GM23338 (cell line): ENCODE results near the gene SPATA33. TPM values are rescaled to one million over a fixed set of nuclear protein-coding genes. Genes with fewer than 3 reads are reported as not detected.

Experiments used
- ATAC-seq: fragments of 200-7000 bp; cut with Tn5 transposase; 3 replicates; pipeline ENCODE4 v1.9.1; 2020
- DNase-seq: peaks from one replicate; pipeline ENCODE4 v3.0.0-alpha.2; 2015; ENCODE audit warnings: low spot score
- H2AFZ ChIP-seq: fragments of 200-600 bp; sonication (generic); 2 replicates; pipeline ENCODE4 v1.8.0; 2016; ENCODE audit warnings: antibody characterized with exemption, mild to moderate bottlenecking, moderate library complexity
- H3F3A ChIP-seq: fragments of 200-600 bp; sonication (generic); replicated peaks from 2 replicates; pipeline ENCODE4 v1.8.0; 2017; ENCODE audit warnings: antibody characterized with exemption, mixed run types, low read depth
- H3K27ac ChIP-seq: fragments of 200-600 bp; sonication (generic); 2 replicates; pipeline ENCODE4 v1.6.1; 2016; ENCODE audit warnings: low read depth
- H3K27me3 ChIP-seq: fragments of 200-600 bp; sonication (generic); 2 replicates; pipeline ENCODE4 v1.8.0; 2016; ENCODE audit warnings: mild to moderate bottlenecking, mixed run types, moderate library complexity; ENCODE audit not compliant: insufficient read depth
- H3K36me3 ChIP-seq: fragments of 200-600 bp; sonication (generic); 2 replicates; pipeline ENCODE4 v1.8.0; 2016; ENCODE audit warnings: mild to moderate bottlenecking; ENCODE audit not compliant: insufficient read depth
- H3K4me1 ChIP-seq: fragments of 200-600 bp; sonication (generic); 2 replicates; pipeline ENCODE4 v1.8.0; 2016; ENCODE audit warnings: mild to moderate bottlenecking, moderate library complexity; ENCODE audit not compliant: insufficient read depth
- H3K4me2 ChIP-seq: fragments of 200-600 bp; sonication (generic); 2 replicates; pipeline ENCODE4 v1.7.1; 2017; ENCODE audit warnings: mixed run types
- H3K4me3 ChIP-seq: fragments of 200-600 bp; sonication (generic); 2 replicates; pipeline ENCODE4 v1.6.1; 2016; ENCODE audit warnings: mixed run types
- H3K79me2 ChIP-seq: fragments of 200-600 bp; sonication (generic); replicated peaks from 2 replicates; pipeline ENCODE4 v1.8.0; 2017; ENCODE audit warnings: mild to moderate bottlenecking; ENCODE audit not compliant: insufficient read depth
- H3K9me2 ChIP-seq: fragments of 200-600 bp; sonication (generic); 2 replicates; pipeline ENCODE4 v1.8.0; 2017; ENCODE audit not compliant: insufficient read depth
- H4K20me1 ChIP-seq: fragments of 200-600 bp; sonication (generic); replicated peaks from 2 replicates; pipeline ENCODE4 v1.8.0; 2017; ENCODE audit warnings: mild to moderate bottlenecking; ENCODE audit not compliant: insufficient read depth
- H3K27ac Mint-ChIP-seq: 2 replicates; pipeline ENCODE4 v1.8.0; 2020; ENCODE audit warnings: inconsistent platforms, mild to moderate bottlenecking, moderate library complexity, mixed read lengths
- H3K27me3 Mint-ChIP-seq: 3 replicates; pipeline ENCODE4 v1.8.0; 2022; ENCODE audit warnings: low read depth, mild to moderate bottlenecking, moderate library complexity, mixed read lengths, inconsistent platforms; ENCODE audit not compliant: insufficient read depth, poor library complexity
- H3K36me3 Mint-ChIP-seq: 3 replicates; pipeline ENCODE4 v1.8.0; 2021; ENCODE audit warnings: low read depth, mild to moderate bottlenecking, inconsistent platforms, moderate library complexity, mixed read lengths
- H3K4me1 Mint-ChIP-seq: 3 replicates; pipeline ENCODE4 v1.8.0; 2020; ENCODE audit warnings: mild to moderate bottlenecking, inconsistent platforms, mixed read lengths
- H3K4me3 Mint-ChIP-seq: 3 replicates; pipeline ENCODE4 v1.8.0; 2021; ENCODE audit warnings: moderate library complexity, mild to moderate bottlenecking, inconsistent platforms, mixed read lengths
- H3K9me3 Mint-ChIP-seq: 3 replicates; pipeline ENCODE4 v1.8.0; 2020; ENCODE audit warnings: moderate library complexity, mild to moderate bottlenecking, inconsistent platforms, mixed read lengths
- CREB1 ChIP-seq: fragments of 250-450 bp; sonication (Bioruptor Pico); IDR thresholded peaks from 2 replicates; pipeline ENCODE4 v1.5.0; 2020; ENCODE audit warnings: low read depth, mild to moderate bottlenecking, moderate library complexity
- CTCF ChIP-seq, 2 experiments: fragments of 200-600 bp in 1 of 2; sonication (generic) in 1 of 2; conservative IDR thresholded peaks; 2 replicates each; pipeline versions ENCODE4 v1.5.1 to v1.6.1; 2016 to 2017; ENCODE audit warnings: antibody characterized with exemption in 2 of 2, low read depth in 2 of 2, mild to moderate bottlenecking in 2 of 2, moderate library complexity in 1 of 2
- ETS1 ChIP-seq: IDR thresholded peaks from 2 replicates; pipeline ENCODE4 v1.6.1; 2016; ENCODE audit warnings: antibody characterized with exemption
- EZH2 ChIP-seq: fragments of 200-600 bp; sonication (generic); IDR thresholded peaks from one replicate; pipeline ENCODE4 v1.8.0; 2017; ENCODE audit warnings: antibody characterized with exemption, mild to moderate bottlenecking, low read depth; ENCODE audit not compliant: unreplicated experiment
- EZH2phosphoT487 ChIP-seq: fragments of 200-600 bp; sonication (generic); IDR thresholded peaks from one replicate; pipeline ENCODE4 v1.8.1; 2018; ENCODE audit warnings: antibody characterized with exemption; ENCODE audit not compliant: unreplicated experiment
- JUNB ChIP-seq: IDR thresholded peaks from one replicate; pipeline ENCODE4 v1.6.1; 2016; ENCODE audit warnings: antibody characterized with exemption; ENCODE audit not compliant: unreplicated experiment
- NANOG ChIP-seq: IDR thresholded peaks from 2 replicates; pipeline ENCODE4 v1.6.1; 2016; ENCODE audit warnings: antibody characterized with exemption, borderline replicate concordance
- POLR2AphosphoS5 ChIP-seq: IDR thresholded peaks from 2 replicates; pipeline ENCODE4 v1.6.1; 2016; ENCODE audit warnings: antibody characterized with exemption, low read depth
- REST ChIP-seq: IDR thresholded peaks from one replicate; pipeline ENCODE4 v1.6.1; 2018; ENCODE audit warnings: antibody characterized with exemption; ENCODE audit not compliant: unreplicated experiment
- STAT1 ChIP-seq: IDR thresholded peaks from one replicate; pipeline ENCODE4 v1.6.1; 2016; ENCODE audit warnings: antibody characterized with exemption; ENCODE audit not compliant: unreplicated experiment
- ZNF114 ChIP-seq: fragments of 250-450 bp; sonication (Bioruptor Pico); IDR thresholded peaks from 2 replicates; pipeline ENCODE4 v1.5.0; 2020; ENCODE audit warnings: mild to moderate bottlenecking, moderate library complexity
- ZNF331 ChIP-seq: fragments of 250-450 bp; sonication (Bioruptor Pico); IDR thresholded peaks from 2 replicates; pipeline ENCODE4 v1.5.0; 2020; ENCODE audit warnings: low read depth, mild to moderate bottlenecking, moderate library complexity
- ZNF462 ChIP-seq: fragments of 250-450 bp; sonication (Bioruptor Pico); IDR thresholded peaks from 2 replicates; pipeline ENCODE4 v1.5.0; 2020; ENCODE audit warnings: mild to moderate bottlenecking, moderate library complexity
- polyA plus RNA-seq: library from polyadenylated mRNA; unstranded; fragments of >200 nt; fragmentation: Nextera tagmentation; extraction: Ambion mirVana; gene quantifications from 2 replicates; pipeline ENCODE4 v1.2.1, GENCODE V29; 2016
- total RNA-seq: library from RNA; depleted of rRNA; stranded (reverse); fragments of >200 nt; shearing (Covaris generic); gene quantifications from 2 replicates; pipeline ENCODE4 v1.2.3, GENCODE V29; 2014

Gene SPATA33
- total and polyA plus RNA-seq, 2 experiments from 2014 or later: 5.8 to 17.4 TPM

GRCh38 chr16:89615176-89615575 lies 42.5 kb upstream of the SPATA33 start:
- no peaks in the 10 kb centered on the region for H3F3A ChIP-seq
- Mint-ChIP-seq H3K4me1 (peaks cover 15% of the 10 kb centered on the region), H3K36me3 (no peaks in the 10 kb centered on the region; the same call in 2 of the 3 replicates), H3K9me3 (peaks cover 3% of the 10 kb centered on the region; the same call in 2 of the 3 replicates), H3K4me3 (no peak overlapping the region), H3K27me3 (peaks cover 9% of the 10 kb centered on the region), H3K27ac (no peak overlapping the region)
- TF ChIP-seq ZNF114 (CRISPR knock-in tag): no peak
- no peak for TF ChIP-seq NANOG
- TF ChIP-seq CREB1 (CRISPR knock-in tag): no peak
- no peak for TF ChIP-seq REST
- TF ChIP-seq ETS1: no peak
- TF ChIP-seq JUNB: no peak
- TF ChIP-seq POLR2AphosphoS5: no peak
- no peak for TF ChIP-seq ZNF331 (CRISPR knock-in tag)
- TF ChIP-seq ZNF462 (CRISPR knock-in tag): no peak
- no peak for TF ChIP-seq CTCF (conservative IDR thresholded peaks at IDR 0.05; ENCODE audit: low read depth in 2 of 2)
- TF ChIP-seq STAT1: no peak
- TF ChIP-seq EZH2: no peak
- no peak for TF ChIP-seq EZH2phosphoT487
- DNase-seq (no peak), ATAC-seq (no peak)
- no peaks in the 10 kb centered on the region for H4K20me1 ChIP-seq
- H3K4me3 ChIP-seq: no peak overlapping the region
- no peaks in the 10 kb centered on the region for H3K27me3 ChIP-seq
- H3K79me2 ChIP-seq: no peaks in the 10 kb centered on the region
- no peaks in the 10 kb centered on the region for H3K9me2 ChIP-seq
- H2AFZ ChIP-seq: no peak overlapping the region
- no peak overlapping the region for H3K4me2 ChIP-seq
- H3K27ac ChIP-seq: no peak overlapping the region
- H3K36me3 ChIP-seq: no peaks in the 10 kb centered on the region
- no peaks in the 10 kb centered on the region; the same call in 1 of the 2 replicates for H3K4me1 ChIP-seq
